GM18526 (cell line): ENCODE results near the gene LKAAEAR1.
A peak's percentile ranks its signal among the peaks of the same experiment; 100 is the strongest.

Source experiments
- POLR2A ChIP-seq: IDR thresholded peaks from 3 replicates; pipeline ENCODE4 v1.6.1; 2011; ENCODE audit not compliant: insufficient read length; ENCODE audit errors: extremely low read depth

The LKAAEAR1 gene

GRCh38 chr20:64091340-64091739 lies 7.1 kb upstream of the LKAAEAR1 start:
- no peak for TF ChIP-seq POLR2A

- TF ChIP-seq POLR2A: no peak
These were observed 6.0 kb upstream of the LKAAEAR1 start for GRCh38 chr20:64090165-64090564.

- no peak for TF ChIP-seq POLR2A
These were observed 2.6 kb upstream of the LKAAEAR1 start for GRCh38 chr20:64086801-64087200.

GRCh38 chr20:64084685-64085152 lies 521 bp upstream of the LKAAEAR1 start:
- no peak for TF ChIP-seq POLR2A

- TF ChIP-seq POLR2A: no peak
These were observed 807 bp downstream of the LKAAEAR1 start for GRCh38 chr20:64083378-64083803.

- no peak for TF ChIP-seq POLR2A
These were observed 1.3 kb downstream of the LKAAEAR1 start for GRCh38 chr20:64082820-64083377.

GRCh38 chr20:64082126-64082731 lies 2.0 kb downstream of the LKAAEAR1 start:
- TF ChIP-seq POLR2A: no peak

- TF ChIP-seq POLR2A: no peak
These were observed 2.6 kb downstream of the LKAAEAR1 start for GRCh38 chr20:64081624-64081964.

GRCh38 chr20:64080813-64081623 lies 3.2 kb downstream of the LKAAEAR1 start:
- TF ChIP-seq POLR2A: no peak

GRCh38 chr20:64080013-64080812 lies 4.0 kb downstream of the LKAAEAR1 start, which contains the start of gene OPRL1:
Gene OPRL1, plus strand, starts transcription at chr20:64080082. Its CDS starts 12,639 bp downstream, at chr20:64092721.
- peak; percentile 8 for TF ChIP-seq POLR2A

- TF ChIP-seq POLR2A: peak; percentile 43
These were observed 4.8 kb downstream of the LKAAEAR1 start, which contains the start of gene RGS19 for GRCh38 chr20:64079273-64080012. Gene RGS19, minus strand, starts transcription at chr20:64079518. Its CDS starts 2,632 bp downstream, at chr20:64076886.

GRCh38 chr20:64078934-64079272 lies 5.3 kb downstream of the LKAAEAR1 start:
- TF ChIP-seq POLR2A: no peak

GRCh38 chr20:64077876-64078551 lies 6.2 kb downstream of the LKAAEAR1 start:
- TF ChIP-seq POLR2A: peak; percentile 40

GRCh38 chr20:64077541-64077875 lies 6.7 kb downstream of the LKAAEAR1 start:
- TF ChIP-seq POLR2A: no peak
